Neutrophil (primary cell): Measurements from ENCODE around the gene YWHAH.

ENCODE experiments used
- H3K27ac ChIP-seq: fragments of 200-600 bp; sonication (generic); 2 replicates; pipeline ENCODE4 v1.5.1; 2016; ENCODE audit warnings: mild to moderate bottlenecking, moderate library complexity
- H3K27me3 ChIP-seq: fragments of 200-600 bp; sonication (generic); 2 replicates; pipeline ENCODE4 v1.6.0; 2016; ENCODE audit warnings: mild to moderate bottlenecking
- H3K36me3 ChIP-seq: fragments of 200-600 bp; sonication (generic); 2 replicates; pipeline ENCODE4 v1.5.1; 2017
- H3K4me1 ChIP-seq, 2 experiments: fragments of 200-600 bp in 1 of 2; sonication (generic) in 1 of 2; 1 replicate in 1 of 2; 2 replicates in 1 of 2; pipeline versions ENCODE4 v1.5.1 to v1.6.1; 2013 to 2016; ENCODE audit warnings: low read depth in 1 of 2, low read length in 1 of 2, mild to moderate bottlenecking in 1 of 2, moderate library complexity in 1 of 2; ENCODE audit not compliant: control insufficient read depth in 1 of 2, insufficient read depth in 1 of 2
- H3K4me3 ChIP-seq, 2 experiments: fragments of 200-600 bp in 1 of 2; sonication (generic) in 1 of 2; 1 replicate in 1 of 2; 2 replicates in 1 of 2; pipeline ENCODE4 v1.5.1; 2013 to 2016; ENCODE audit warnings: low read depth in 1 of 2, low read length in 1 of 2, mild to moderate bottlenecking in 1 of 2, moderate library complexity in 1 of 2
- H3K9me3 ChIP-seq: fragments of 200-600 bp; sonication (generic); 2 replicates; pipeline ENCODE4 v1.5.1; 2016
- TF ChIP-seq, protein P1 (sequence below): fragments of 200-600 bp; sonication (generic); IDR thresholded peaks from 2 replicates; pipeline ENCODE4 v1.5.1; 2016; ENCODE audit warnings: antibody characterized with exemption

The YWHAH gene

DNA sequence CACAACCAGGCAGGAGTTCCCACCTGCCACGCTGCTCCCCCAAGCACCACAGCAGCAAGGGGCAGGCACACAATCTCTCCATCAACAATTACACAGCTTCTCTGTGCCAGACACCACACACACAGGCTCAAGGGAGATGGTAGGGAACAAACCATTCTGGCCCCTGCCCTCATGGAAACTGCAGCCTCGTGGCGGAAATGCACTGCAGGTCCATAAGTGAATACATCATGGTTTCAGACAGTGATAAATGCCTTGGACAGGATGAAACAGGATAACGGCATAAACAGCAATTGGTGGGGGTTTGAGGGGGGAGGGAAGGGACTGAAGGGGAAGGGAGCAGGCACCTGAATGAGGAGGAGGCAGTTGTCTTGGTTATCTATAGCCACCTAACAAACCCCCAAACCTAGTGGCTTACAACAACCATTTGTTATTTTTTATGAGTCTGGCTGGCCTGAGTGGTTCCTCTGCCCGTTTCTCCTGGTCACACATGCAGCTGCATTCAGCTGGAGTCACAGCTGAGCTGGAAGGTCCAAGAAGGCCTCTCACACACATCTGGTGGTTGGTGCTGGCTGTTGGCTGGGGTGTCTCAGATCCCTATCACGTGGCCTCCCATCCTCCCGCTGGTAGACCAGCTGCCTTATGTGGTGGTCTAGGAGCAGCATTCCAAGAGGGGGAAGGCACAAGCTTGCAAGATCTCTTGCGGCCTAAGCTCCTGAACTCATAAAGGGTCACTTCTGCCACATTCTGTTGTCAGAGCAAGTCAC is 15.0 kb upstream of the YWHAH start:
- Histone ChIP-seq H3K27ac (no peak overlapping the region), H3K36me3 (no peaks in the 10 kb centered on the region), H3K4me1 (peaks cover 1 to 2% of the 10 kb centered on the region in 2 experiments), H3K4me3 (no peak overlapping the region), H3K9me3 (no peaks in the 10 kb centered on the region), H3K27me3 (no peaks in the 10 kb centered on the region)
- TF ChIP-seq, protein P1, sequence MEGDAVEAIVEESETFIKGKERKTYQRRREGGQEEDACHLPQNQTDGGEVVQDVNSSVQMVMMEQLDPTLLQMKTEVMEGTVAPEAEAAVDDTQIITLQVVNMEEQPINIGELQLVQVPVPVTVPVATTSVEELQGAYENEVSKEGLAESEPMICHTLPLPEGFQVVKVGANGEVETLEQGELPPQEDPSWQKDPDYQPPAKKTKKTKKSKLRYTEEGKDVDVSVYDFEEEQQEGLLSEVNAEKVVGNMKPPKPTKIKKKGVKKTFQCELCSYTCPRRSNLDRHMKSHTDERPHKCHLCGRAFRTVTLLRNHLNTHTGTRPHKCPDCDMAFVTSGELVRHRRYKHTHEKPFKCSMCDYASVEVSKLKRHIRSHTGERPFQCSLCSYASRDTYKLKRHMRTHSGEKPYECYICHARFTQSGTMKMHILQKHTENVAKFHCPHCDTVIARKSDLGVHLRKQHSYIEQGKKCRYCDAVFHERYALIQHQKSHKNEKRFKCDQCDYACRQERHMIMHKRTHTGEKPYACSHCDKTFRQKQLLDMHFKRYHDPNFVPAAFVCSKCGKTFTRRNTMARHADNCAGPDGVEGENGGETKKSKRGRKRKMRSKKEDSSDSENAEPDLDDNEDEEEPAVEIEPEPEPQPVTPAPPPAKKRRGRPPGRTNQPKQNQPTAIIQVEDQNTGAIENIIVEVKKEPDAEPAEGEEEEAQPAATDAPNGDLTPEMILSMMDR, result no peak

DNA sequence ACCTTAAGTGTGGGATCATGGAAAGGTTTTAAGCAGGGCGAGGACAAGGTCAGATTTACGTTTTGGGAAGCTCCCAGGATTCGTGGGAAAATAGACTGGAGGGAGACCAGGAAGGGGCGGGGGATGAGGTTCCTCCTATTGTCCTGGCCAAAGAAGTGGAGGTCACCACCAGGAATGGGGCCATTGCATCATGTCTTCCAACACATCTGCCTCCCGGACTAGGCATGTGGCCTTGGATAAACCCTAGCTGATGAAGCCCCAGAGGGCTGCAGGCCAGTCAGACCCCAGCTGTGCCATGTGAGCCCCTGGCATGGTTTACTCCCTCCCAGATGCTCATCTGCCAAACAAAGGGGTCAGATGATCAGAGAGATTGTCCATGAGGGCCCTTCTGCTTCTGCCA is 11.5 kb upstream of the YWHAH start:
- Histone ChIP-seq H3K9me3 (no peaks in the 10 kb centered on the region), H3K4me1 (peaks cover 13 to 22% of the 10 kb centered on the region in 2 experiments), H3K36me3 (no peaks in the 10 kb centered on the region), H3K27me3 (no peaks in the 10 kb centered on the region), H3K4me3 (no peak overlapping the region), H3K27ac (no peak overlapping the region)
- TF ChIP-seq, protein P1, result no peak

- H3K36me3 ChIP-seq, result no peaks in the 10 kb centered on the region
- no peaks in the 10 kb centered on the region for H3K27me3 ChIP-seq
- peaks cover 13 to 22% of the 10 kb centered on the region in 2 experiments for H3K4me1 ChIP-seq
- TF ChIP-seq, protein P1, result no peak
- H3K9me3 ChIP-seq, result no peaks in the 10 kb centered on the region
- no peak overlapping the region for H3K4me3 ChIP-seq
- H3K27ac ChIP-seq, result no peak overlapping the region
Measured at GRCh38 chr22:31933406-31933805, 10.9 kb upstream of the YWHAH start.

- H3K4me3 ChIP-seq, result no peak overlapping the region
- H3K4me1 ChIP-seq, result peaks cover 13 to 22% of the 10 kb centered on the region in 2 experiments
- TF ChIP-seq, protein P1, result no peak
- H3K27ac ChIP-seq, result no peak overlapping the region
- H3K27me3 ChIP-seq, result no peaks in the 10 kb centered on the region
- H3K9me3 ChIP-seq, result no peaks in the 10 kb centered on the region
- H3K36me3 ChIP-seq, result no peaks in the 10 kb centered on the region
Measured at GRCh38 chr22:31933816-31934482, 10.4 kb upstream of the YWHAH start.

GRCh38 chr22:31935961-31936635 is 8.2 kb upstream of the YWHAH start:
- no peak overlapping the region for H3K27ac ChIP-seq
- H3K4me1 ChIP-seq, result peaks cover 13 to 22% of the 10 kb centered on the region in 2 experiments
- H3K27me3 ChIP-seq, result no peaks in the 10 kb centered on the region
- H3K9me3 ChIP-seq, result no peaks in the 10 kb centered on the region
- H3K4me3 ChIP-seq, result no peak overlapping the region
- TF ChIP-seq, protein P1, result no peak
- H3K36me3 ChIP-seq, result no peaks in the 10 kb centered on the region
